ENCODE measurements around the gene MDK.
"Not testable (repeated sequence)": the region's sequence is repeated elsewhere in the genome, so short reads cannot be mapped to it uniquely, and the experiment has no call there.

Gene MDK

DNA sequence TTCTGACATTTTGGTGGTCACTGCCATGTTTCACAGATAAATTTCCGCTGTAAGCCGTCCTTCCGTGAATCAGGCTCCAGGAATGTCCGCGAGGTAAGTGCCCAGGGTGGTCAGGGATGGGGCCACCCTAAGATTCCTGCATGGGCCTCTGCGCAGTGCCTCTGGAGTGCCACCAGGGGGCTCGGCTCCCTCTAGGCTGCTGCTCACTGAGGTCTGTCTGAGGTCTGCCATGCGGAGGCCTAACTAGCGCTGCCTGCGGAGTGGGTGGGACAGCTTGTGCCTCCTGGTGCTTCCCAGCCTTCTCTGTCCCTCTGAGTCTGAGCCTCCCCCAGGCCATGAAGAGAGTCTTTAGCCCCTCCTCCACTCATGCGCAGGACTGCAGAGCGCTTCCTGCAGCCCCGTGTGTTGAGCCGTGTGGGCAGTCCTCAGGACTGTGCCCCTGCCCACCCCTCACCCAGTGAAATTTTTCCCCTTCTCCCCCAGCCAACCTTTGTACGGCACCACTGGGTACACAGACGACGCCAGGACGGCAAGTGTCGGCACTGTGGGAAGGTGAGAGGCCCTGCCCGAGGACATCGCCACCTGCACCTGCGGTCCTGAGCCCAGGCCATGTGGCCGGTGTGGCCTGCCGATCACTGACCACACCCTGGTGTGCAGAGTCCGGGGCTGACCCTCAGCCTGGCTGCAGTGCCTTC is 11.9 kb upstream of the MDK start:
- DNase-seq: no peak

- DNase-seq: no peak
Observed at GRCh38 chr11:46370253-46370652, 11.2 kb upstream of the MDK start.

- not testable (repeated sequence) for DNase-seq
Observed at GRCh38 chr11:46371262-46371661, 10.2 kb upstream of the MDK start.

- DNase-seq: no peak
Observed at GRCh38 chr11:46372086-46372485, 9.4 kb upstream of the MDK start.

GRCh38 chr11:46372501-46372900 is 9.0 kb upstream of the MDK start:
- not testable (repeated sequence) for DNase-seq

DNA sequence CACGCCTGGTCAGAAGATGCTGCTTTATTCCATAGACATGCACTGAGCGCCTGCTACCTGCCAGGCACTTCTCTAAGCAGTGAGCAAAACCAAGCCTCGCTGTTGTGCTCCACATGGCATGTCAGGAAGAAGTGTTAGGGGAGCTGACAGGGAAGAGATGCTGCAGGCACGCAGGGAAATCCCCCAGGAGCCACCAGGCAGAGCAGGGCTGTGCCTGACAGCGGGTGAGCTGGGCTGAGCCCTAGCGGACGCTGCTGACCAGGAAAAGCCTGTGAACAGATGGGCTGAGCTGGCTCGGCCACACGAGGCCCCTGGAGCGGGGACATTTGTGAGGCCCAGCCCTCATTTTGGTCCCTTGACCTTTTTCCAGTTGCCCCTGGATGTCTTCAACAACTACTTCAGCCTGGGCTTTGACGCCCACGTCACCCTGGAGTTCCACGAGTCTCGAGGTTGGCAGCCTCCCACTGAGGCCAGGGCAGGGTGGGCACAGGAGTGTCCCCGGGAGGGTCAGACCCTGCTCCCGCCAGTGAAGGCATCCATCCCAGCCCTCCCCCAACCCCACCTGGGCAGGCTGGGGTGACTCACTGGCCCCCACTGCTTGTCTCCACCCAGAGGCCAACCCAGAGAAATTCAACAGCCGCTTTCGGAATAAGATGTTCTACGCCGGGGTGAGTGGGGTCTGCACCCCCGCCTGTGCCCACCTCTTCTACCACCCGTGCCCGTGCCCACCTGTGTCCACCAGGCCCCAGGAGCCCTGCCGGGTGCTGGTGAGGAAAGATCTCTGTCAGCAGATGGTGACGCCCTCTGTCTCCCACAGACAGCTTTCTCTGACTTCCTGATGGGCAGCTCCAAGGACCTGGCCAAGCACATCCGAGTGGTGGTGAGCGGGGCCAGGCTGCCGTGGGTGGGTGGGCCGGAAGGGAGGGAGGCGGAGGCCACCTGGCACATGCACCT is 7.4 kb upstream of the MDK start:
- DNase-seq: no peak

- no peak for DNase-seq
Observed at GRCh38 chr11:46374815-46375214, 6.7 kb upstream of the MDK start.

- DNase-seq: no peak
Observed at GRCh38 chr11:46375392-46376101, 5.9 kb upstream of the MDK start.

- no peak for DNase-seq
Observed at GRCh38 chr11:46376258-46377050, 5.0 kb upstream of the MDK start.

- no peak for DNase-seq
Observed at GRCh38 chr11:46377290-46377689, 4.2 kb upstream of the MDK start.

- DNase-seq: no peak
Observed at GRCh38 chr11:46377831-46378230, 3.6 kb upstream of the MDK start.

- no peak for DNase-seq
Observed at GRCh38 chr11:46378296-46378695, 3.2 kb upstream of the MDK start.

DNA sequence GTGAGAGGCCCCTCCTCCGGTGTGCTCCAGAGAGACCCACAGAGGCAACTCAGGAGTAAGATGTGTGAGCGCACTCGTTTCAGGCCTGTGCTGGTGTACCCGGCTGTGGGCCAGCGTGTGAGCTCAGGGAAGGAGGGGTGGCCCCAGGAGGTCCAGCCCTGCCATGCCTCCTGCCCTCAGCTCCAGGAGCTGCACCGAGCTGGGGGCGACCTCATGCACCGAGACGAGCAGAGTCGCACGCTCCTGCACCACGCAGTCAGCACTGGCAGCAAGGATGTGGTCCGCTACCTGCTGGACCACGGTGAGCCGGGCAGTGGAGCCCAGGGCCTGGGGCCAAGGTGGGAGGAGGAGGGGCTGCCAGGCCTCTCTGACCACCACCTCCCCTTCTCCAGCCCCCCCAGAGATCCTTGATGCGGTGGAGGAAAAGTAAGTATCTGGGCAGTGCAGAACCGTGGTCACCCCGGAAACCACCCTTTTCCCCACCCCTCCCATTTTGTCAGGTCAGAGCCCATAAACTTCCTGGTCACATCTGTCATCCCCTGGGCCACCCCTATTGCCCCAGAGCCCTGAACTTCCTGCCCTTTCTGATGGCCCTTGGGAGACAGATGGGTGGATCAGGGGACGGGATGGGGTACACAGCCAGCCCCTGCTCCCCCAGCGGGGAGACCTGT is 2.5 kb upstream of the MDK start:
- no peak for DNase-seq

DNA sequence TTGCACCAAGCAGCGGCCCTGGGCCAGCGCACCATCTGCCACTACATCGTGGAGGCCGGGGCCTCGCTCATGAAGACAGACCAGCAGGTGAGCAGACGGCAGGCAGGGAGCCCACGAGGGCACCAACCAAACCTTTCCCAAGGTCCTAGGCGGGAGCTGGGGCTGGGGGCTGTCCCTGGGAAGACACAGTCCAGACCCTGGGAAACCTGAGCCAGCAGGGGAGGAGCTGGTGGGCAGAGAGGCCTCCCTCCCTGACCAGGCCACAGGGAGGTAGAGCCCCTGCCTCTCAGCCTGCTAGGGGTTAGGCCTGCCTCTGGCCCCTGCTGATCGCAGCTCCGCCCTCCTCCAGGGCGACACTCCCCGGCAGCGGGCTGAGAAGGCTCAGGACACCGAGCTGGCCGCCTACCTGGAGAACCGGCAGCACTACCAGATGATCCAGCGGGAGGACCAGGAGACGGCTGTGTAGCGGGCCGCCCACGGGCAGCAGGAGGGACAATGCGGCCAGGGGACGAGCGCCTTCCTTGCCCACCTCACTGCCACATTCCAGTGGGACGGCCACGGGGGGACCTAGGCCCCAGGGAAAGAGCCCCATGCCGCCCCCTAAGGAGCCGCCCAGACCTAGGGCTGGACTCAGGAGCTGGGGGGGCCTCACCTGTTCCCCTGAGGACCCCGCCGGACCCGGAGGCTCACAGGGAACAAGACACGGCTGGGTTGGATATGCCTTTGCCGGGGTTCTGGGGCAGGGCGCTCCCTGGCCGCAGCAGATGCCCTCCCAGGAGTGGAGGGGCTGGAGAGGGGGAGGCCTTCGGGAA is 1.8 kb upstream of the MDK start:
- DNase-seq: not testable (repeated sequence)

GRCh38 chr11:46380340-46381047 is 975 bp upstream of the MDK start:
- DNase-seq: no peak

DNA sequence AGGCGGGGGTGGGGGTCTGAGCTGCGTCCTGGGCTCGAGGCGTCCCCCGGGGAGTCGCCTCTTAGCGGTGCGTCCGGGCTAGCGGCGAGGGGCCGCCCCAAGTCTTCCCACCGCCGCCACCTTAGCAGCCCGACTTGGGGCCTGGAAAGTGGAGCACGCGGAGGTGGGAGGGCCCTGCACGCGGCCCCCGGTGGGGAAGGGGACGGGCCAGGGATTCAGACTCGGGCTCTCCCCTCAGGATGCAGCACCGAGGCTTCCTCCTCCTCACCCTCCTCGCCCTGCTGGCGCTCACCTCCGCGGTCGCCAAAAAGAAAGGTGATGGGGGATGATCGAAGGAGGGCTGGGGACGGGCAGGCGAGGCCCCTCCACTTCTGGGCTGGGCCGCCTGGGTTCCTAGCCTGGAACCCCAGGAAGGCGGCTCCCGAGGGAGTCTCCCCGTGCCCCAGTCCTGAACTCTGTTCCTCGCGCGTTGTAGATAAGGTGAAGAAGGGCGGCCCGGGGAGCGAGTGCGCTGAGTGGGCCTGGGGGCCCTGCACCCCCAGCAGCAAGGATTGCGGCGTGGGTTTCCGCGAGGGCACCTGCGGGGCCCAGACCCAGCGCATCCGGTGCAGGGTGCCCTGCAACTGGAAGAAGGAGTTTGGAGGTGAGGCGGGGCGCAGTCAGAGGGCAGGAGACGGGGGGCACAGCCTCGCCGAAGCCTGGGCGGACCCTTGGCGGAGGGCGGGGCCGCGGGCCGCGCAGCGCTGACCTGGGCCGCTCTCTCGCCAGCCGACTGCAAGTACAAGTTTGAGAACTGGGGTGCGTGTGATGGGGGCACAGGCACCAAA is 563 bp downstream of the MDK start:
- no peak for DNase-seq

DNA sequence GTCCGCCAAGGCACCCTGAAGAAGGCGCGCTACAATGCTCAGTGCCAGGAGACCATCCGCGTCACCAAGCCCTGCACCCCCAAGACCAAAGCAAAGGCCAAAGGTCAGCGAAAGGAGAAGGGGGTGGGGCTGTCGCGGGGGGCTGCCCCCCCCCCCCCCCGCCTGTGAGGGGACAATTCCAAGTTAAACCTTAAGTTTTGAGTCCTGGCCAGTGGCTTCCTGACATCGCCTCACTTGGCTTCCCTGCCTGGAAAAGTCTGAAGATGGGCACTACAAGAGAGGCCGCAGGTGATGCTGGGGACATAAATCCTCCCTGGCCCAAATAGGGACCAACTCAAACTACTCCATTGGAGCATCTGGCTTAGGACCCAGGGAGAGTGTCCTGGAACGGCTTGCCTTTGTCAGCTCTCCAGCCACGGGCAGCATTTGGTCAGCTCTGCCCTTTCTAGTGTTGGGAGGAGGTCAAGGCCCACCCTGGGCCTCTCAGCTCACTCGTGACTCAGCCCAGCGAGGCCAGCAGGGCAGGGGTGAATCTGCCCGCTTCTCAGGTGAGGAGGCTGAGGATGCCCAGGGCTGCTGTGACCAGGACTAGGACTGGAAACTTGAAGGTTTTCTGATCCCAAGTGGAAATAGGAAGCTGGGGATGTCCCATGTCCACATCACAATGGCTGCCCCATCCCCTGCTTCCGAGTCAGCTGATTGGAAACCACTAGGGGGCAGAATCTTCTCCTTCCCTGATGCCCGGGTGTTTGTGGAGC is 1.4 kb downstream of the MDK start:
- no peak for DNase-seq

DNA sequence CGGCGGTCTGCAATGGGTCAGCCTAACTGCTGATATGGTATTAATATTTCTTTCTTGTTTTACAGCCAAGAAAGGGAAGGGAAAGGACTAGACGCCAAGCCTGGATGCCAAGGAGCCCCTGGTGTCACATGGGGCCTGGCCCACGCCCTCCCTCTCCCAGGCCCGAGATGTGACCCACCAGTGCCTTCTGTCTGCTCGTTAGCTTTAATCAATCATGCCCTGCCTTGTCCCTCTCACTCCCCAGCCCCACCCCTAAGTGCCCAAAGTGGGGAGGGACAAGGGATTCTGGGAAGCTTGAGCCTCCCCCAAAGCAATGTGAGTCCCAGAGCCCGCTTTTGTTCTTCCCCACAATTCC is 1.9 kb downstream of the MDK start:
- DNase-seq: no peak
